NCI-H69 (cell line): ENCODE results near the gene UMPS.
"Not testable (repeated sequence)": the region's sequence is repeated elsewhere in the genome, so short reads cannot be mapped to it uniquely, and the experiment has no call there.

ENCODE experiments used
- DNase-seq: peaks from one replicate; lab custom pipeline; 2025; lab: John Stamatoyannopoulos, UW

UMPS gene

DNA sequence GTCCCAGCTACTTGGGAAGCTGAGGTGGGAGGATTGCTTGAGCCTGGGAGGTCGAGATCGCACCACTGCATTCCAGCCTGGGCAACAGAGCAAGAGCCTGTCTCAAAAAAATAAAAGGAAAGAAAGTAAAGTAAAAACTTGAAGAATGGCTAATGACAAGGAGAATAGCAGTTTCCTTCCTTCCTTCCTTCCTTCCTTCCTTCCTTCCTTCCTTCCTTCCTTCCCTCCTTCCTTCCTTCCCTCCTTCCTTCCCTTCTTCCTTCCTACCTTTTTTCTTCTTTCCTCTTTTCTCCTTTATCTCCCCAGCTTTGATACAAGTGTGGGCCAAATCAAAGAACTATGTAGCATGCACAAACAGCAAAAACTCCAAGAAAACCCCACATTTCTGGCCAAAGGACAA is 23.0 kb upstream of the UMPS start:
- DNase-seq, result not testable (repeated sequence)

GRCh38 chr3:124707656-124708062 is 22.6 kb upstream of the UMPS start:
- no peak for DNase-seq

- no peak for DNase-seq
Observed at GRCh38 chr3:124714223-124714853, 15.9 kb upstream of the UMPS start.

DNA sequence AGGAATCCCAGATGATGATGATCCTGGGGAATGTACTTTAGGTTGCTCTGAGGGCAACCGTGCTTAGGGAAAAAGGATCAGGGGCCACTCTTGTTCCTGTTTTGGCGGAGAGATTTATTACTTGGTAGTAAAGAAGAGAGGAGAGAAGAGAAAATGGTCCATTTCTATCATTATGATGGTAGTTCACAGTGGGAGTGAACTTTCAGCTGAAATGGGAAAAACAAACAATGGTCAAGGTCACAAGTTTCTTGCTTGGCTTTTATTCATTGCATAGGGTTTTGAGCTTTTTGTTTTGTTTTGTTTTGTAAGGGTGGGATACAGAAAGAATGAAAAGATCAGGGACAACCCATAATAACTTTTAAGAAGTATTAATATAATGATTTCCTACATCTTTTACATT is 7.7 kb upstream of the UMPS start:
- no peak for DNase-seq

DNA sequence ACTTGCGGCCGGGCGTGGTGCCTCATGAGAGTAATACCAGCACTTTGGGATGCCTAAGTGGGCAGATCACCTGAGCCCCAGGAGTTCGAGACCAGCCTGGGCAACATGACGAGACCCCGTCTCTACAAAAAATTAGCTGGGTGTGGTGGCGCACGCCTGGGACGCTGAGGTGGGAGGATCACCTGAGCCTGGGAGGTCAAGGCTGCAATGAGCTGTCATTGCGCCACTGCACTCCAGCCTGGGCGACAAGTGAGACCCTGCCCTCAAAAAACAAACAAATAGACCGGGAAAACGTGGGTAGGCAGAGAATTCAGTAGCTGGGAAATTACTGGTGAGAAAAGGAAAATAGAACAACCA is 667 bp downstream of the UMPS start:
- no peak for DNase-seq

DNA sequence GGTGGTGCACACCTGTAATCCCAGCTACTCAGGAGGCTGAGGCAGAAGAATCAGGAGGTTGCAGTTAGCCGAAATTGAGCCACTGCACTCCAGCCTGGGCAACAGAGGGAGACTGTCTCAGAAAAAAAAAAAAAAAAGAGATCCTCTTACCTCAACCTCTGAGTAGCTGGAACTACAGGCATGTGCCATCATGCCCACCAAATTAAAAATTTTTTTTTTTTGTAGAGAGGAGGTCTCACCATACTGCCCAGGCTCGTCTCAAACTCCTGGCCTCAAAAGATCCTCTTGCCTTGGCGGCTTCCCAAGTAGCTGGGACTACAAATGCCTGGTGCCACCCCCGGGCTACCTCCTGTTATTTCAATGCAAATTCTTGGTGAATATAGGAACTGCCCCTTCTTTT is 1.5 kb downstream of the UMPS start:
- DNase-seq, result no peak

DNA sequence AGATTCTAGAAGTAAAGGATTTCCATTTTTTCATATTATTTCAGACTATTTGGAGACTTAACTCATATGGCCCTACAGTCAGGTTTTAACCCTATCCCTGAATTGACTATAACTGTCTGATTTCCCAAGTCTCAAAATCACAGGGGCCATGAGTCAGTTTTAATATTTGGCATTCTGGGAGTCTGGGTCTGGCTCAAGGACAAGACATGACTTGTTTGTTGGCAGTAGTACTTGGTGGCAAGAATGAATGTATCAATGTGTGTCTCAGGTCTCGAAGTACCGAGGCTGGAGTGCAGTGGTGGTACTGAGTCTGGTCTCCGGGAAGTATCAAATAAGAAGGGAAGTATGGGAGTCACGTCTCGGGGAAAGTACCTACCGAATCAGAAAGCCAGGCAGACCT is 10.8 kb downstream of the UMPS start:
- no peak for DNase-seq

- DNase-seq, result no peak
Observed at GRCh38 chr3:124745756-124746155, 15.5 kb downstream of the UMPS start.

DNA sequence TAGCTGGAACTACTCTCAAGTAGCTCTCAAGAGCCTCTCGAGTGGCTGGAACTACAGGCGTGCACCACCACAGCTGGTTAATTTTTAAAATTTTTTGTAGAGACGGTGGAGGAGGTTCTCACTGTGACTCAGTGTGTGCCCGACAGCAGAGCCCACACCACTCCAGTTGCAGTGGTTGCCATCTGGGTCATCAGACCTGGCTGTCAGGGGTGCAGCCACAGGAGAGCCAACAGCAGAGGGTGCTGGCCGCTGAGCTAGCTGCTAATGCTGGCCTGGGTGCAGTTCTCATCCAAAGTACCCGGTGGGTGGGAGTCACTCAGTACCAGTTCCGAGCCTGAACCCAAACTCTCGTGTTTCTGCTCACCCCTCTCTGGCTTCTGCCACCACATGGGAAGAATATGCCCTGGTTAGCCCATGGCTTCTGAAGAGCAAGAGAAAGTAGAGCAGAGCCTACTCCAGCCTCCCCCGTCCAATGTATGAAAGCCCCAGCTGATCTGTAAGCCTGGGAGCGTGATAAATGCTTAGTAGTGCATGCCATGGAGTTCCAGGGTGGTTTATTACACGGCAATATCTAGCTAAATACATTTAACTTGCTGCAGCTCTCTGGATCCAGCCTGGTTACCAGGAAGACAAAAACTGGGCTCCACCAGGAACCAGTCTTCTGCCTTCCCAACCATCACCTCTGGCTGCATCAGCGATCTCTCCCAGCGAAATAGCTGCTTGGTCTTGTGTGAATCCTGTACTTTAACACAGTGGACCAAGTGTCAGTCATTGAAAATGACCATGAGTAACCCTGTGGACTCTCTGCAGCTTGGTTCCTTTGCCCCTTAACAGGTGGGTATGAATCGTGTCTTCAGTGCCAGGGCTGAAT is 17.1 kb downstream of the UMPS start:
- DNase-seq, result no peak

- DNase-seq, result no peak
Observed at GRCh38 chr3:124748560-124749198, 18.4 kb downstream of the UMPS start.

DNA sequence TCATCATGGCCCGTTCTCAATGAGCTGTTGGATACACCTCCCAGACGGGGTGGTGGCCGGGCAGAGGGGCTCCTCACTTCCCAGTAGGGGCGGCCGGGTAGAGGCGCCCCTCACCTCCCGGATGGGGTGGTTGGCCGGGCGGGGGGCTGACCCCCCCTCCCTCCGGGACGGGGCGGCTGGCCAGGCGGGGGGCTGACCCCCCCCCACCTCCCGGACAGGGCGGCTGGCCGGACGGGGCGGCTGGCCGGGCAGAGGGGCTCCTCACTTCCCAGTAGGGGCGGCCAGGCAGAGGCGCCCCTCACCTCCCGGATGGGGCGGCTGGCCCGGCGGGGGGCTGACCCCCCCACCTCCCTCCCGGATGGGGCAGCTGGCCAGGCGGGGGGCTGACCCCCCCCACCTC is 19.6 kb downstream of the UMPS start:
- DNase-seq, result not testable (repeated sequence)

GRCh38 chr3:124751501-124751900 is 21.2 kb downstream of the UMPS start:
- no peak for DNase-seq

DNA sequence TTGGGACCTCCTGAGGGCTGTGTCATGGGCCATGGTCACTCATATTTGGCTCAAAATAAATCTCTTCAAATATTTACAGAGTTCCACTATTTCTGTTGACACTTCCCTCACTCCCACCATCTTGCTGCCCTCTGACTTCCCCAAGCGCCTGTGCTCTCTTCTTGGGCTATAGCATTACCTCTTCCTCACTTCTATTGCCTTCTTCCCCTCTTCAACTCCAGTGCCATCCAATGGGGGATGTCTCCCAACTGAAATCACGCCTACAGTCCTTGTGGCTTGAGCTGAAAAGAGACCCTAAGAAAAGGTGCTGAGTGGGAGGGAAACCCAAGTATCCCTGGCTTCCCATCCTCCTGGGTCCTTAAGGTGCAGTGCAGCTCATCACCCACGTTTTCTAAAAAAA is 21.8 kb downstream of the UMPS start:
- DNase-seq, result no peak

DNA sequence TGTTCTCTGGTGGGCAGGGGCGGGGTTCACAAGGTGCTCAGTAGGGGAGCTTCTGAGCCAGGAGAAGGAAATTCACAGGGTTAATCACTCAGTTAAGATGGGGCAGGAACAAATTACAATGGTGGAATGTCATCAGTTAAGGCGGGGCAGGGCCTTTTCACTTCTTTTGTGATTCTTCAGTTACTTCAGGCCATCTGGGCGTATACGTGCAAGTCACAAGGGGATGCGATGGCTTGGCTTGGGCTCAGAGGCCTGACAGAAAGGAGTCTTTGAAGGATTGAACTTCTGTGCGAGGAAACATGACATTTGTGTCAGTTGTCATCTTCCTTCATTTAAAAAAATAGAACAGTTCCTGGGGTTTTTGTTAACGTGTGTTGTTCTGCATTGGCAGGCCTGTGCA is 27.7 kb downstream of the UMPS start:
- DNase-seq, result not testable (repeated sequence)

DNA sequence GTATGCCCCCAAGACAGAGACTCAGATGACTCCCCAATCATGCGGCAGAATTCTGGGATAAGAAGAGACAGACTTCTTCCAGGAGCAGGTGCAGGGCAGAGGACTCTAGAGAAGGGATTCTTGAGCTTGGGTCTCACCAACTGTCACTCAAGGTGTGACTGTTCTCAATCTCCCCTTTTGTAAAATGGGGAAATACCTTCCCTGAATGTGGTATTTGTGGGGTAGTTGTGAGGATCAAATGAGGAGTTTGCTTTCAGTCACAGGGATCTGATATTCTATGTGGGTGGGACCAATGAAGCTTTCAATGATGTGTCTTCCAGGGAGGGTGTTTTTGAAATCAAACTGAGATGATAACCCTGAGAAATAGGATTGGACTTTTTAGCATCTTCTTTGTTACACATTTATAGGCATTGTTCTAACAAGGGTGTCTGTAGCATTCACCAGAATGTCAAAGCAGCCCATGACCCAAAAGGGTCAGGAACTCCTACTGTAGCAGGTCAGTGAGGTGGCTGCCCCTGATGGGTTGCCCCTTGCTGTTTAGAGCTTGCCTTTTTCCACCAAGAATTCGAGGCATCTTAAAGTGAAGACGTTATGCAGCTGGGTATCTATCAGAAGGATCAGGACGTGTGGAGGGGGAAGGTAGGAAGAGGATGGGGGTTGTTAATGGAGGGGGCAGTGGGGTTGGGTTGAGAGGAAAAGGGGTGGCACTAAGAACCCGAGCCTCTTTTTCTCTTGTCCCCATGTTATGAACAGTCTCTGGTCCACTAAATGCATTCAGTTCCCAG is 28.8 kb downstream of the UMPS start:
- no peak for DNase-seq

- DNase-seq, result no peak
Observed at GRCh38 chr3:124759666-124760401, 29.6 kb downstream of the UMPS start.

DNA sequence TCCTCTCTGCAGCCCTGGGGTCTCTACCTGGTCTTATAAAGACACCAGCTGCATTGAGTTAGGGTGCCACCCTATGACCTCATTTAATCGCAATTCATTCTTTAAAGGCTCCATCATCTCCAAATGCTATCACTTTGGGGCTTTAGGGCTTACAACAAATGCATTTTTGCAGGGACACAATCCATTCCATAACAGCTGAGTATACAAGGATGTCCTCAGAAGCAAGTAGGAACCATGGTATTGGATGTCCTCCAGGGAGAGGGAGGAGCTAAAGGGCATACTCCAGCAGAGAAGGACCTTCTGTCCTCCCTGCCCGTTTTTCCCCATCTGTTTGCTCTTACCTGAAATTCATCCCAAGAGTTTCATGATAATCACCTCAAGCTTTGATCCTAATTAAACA is 30.3 kb downstream of the UMPS start:
- peak; percentile 33 for DNase-seq

DNA sequence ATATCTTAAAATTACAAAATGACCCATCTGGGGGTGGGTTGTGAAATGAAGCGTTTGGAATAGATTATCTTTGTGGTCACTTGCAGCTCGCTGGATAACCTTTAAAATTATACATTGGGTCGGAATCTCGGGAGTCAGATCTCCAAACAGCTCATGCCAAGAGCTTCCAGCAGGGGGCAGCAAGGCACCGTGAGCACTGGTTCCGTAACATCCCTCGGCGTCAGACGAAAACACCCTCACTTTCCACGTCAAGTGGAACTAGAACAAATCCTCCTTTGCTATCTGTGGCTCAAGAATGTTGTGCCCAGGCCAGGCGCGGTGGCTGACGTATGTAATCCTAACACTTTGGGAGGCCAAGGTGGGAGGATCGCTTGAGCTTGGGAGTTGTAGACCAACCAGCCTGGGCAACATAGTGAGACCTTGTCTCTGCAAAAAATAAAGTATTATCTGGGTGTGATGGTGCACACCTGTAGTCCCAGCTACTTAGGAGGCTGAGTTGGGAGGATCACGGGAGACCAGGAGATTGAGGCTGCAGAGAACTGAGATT is 31.1 kb downstream of the UMPS start:
- DNase-seq, result peak; percentile 66

DNA sequence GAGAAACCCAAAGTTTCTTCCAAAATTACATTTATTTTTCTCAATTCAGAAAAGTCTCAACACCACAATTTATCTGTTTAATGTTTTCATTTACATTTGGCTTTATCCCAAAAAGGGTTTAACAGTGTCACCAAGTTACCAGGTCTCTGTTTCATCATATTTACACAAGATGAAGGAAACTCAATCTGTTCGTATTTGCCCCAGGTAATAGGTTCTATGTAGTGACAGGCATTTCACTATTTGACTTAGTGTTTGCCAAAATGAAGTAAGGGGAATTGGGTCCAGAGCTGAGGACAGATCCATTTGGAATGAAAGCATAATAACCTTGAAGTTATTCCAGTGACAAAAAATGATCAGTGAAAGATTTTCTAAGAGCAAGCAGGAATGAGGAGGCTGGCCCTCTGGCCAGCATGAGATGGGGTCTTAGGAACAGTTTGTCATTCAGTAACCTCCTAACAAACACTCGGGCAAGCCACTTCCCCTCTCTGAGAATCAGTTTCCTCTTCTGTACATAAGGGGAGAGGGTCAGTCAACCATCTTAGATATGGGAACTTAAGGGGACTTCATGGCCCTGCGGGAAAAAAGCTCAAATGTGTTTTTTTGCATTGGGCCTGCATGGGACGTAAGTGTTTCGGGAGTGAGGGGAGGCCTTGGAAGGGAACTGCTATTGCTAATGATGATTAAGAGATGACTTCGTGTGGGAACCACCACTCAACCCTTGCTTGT is 31.8 kb downstream of the UMPS start:
- DNase-seq, result peak; percentile 27

DNA sequence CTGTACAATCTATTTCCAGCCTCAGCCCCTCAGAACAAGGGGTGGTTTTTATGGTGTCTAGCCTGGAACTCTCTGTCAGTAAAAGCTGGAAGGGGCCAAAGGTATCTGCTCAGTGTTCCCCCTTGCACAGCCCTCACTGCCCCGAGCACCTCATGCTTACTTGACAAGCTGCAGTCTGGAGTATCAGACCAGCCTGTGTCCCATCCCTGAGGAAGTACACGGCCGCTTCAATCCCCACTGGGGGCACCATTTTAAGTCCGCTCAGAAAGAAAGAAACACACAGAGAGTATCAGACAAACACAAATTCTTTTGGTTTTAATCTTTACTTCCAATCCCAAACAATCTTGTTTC is 32.4 kb downstream of the UMPS start:
- DNase-seq, result no peak

- DNase-seq, result no peak
Observed at GRCh38 chr3:124763206-124763605, 33.0 kb downstream of the UMPS start.
